Endothelial cell of umbilical vein (primary cell): Measurements from ENCODE around the gene RIPOR3. TPM values are rescaled to one million over a fixed set of nuclear protein-coding genes. Genes with fewer than 3 reads are reported as not detected.
"Not testable (repeated sequence)": the region's sequence is repeated elsewhere in the genome, so short reads cannot be mapped to it uniquely, and the experiment has no call there.

Source experiments
- BruUV-seq: library from RNA; stranded (reverse); fragments of 400-500 nt; replicated peaks from 2 replicates; lab custom pipeline; 2021; lab: Mats Ljungman, UMichigan
- CTCF ChIA-PET: fragments of 300-600, 350-600 bp; sonication (Branson Sonifier 250); formaldehyde crosslinking; loops from one replicate; lab custom pipeline; 2021; ENCODE audit warnings: antibody characterized with exemption, inconsistent platforms; lab: Charles Lee
- POLR2A ChIA-PET: fragments of 300-600, 350-600 bp; sonication (Branson Sonifier 250); formaldehyde crosslinking; loops from one replicate; lab custom pipeline; 2021; ENCODE audit warnings: antibody characterized with exemption, inconsistent platforms; lab: Charles Lee
- DNase-seq: peaks from one replicate; pipeline ENCODE4 v3.0.0-alpha.2; 2011; ENCODE audit warnings: low read depth, low spot score
- FAIRE-seq: peaks from 2 replicates; lab custom pipeline; 2011; peaks lifted over from hg19 to GRCh38; lab: Jason Lieb, UNC
- H2AFZ ChIP-seq: 2 replicates; pipeline ENCODE4 v1.6.0; 2012; ENCODE audit warnings: low read depth, low read length, control low read depth, inconsistent platforms
- H3K27ac ChIP-seq: 2 replicates; pipeline ENCODE4 v1.5.1; 2011; ENCODE audit warnings: low read depth, mild to moderate bottlenecking, control low read depth, low read length, moderate library complexity; ENCODE audit not compliant: insufficient read depth
- H3K27me3 ChIP-seq, 2 experiments: 2 replicates each; pipeline versions ENCODE4 v1.6.0 to v1.6.1; 2011; ENCODE audit warnings: low read length in 2 of 2, mixed read lengths in 1 of 2; ENCODE audit not compliant: control insufficient read depth in 2 of 2, insufficient read depth in 2 of 2
- H3K36me3 ChIP-seq, 2 experiments: 2 replicates in 1 of 2; 3 replicates in 1 of 2; pipeline ENCODE4 v1.5.1; 2011; ENCODE audit warnings: low read length in 2 of 2, mild to moderate bottlenecking in 1 of 2, moderate library complexity in 1 of 2; ENCODE audit not compliant: control insufficient read depth in 2 of 2, insufficient read depth in 2 of 2; ENCODE audit errors: extremely low read depth in 1 of 2
- H3K4me1 ChIP-seq: 3 replicates; pipeline ENCODE4 v1.5.1; 2011; ENCODE audit warnings: mild to moderate bottlenecking, low read length; ENCODE audit not compliant: control insufficient read depth, insufficient read depth; ENCODE audit errors: extremely low read depth
- H3K4me2 ChIP-seq: 2 replicates; pipeline ENCODE4 v1.6.1; 2011; ENCODE audit warnings: low read length, control low read depth, mixed read lengths; ENCODE audit not compliant: insufficient read depth
- H3K4me3 ChIP-seq, 3 experiments: fragments of 200-600 bp in 1 of 3; sonication (generic), shearing (Covaris generic) in 1 of 3; replicated peaks in 1 of 3; 2 replicates each; pipeline ENCODE4 v1.5.1; 2011 to 2016; ENCODE audit warnings: control low read depth in 3 of 3, low read length in 3 of 3, mild to moderate bottlenecking in 2 of 3, inconsistent platforms in 1 of 3, low read depth in 1 of 3, moderate library complexity in 1 of 3; ENCODE audit not compliant: insufficient read depth in 1 of 3
- H3K79me2 ChIP-seq: 2 replicates; pipeline ENCODE4 v1.6.0; 2012; ENCODE audit warnings: low read length, inconsistent platforms; ENCODE audit not compliant: control insufficient read depth, insufficient read depth
- H3K9ac ChIP-seq: replicated peaks from 2 replicates; pipeline ENCODE3; 2011; ENCODE audit warnings: low read length, control low read depth; ENCODE audit not compliant: insufficient read depth; ENCODE audit errors: extremely low read depth
- H3K9me1 ChIP-seq: replicated peaks from 3 replicates; pipeline ENCODE4 v1.6.0; 2011; ENCODE audit warnings: mild to moderate bottlenecking, low read length; ENCODE audit not compliant: control insufficient read depth, insufficient read depth; ENCODE audit errors: extremely low read depth
- H3K9me3 ChIP-seq: replicated peaks from 2 replicates; pipeline ENCODE4 v1.5.1; 2012; ENCODE audit warnings: low read length, inconsistent platforms; ENCODE audit not compliant: control insufficient read depth, insufficient read depth
- H4K20me1 ChIP-seq: replicated peaks from 2 replicates; pipeline ENCODE3; 2011; ENCODE audit warnings: mild to moderate bottlenecking, low read length; ENCODE audit not compliant: control insufficient read depth, insufficient read depth; ENCODE audit errors: extremely low read depth
- CTCF ChIP-seq, 2 donors: IDR thresholded peaks; 1 replicate in 1 of 2; 2 replicates in 1 of 2; pipeline ENCODE4 v1.5.1; 2011; ENCODE audit warnings: low read length in 2 of 2, mild to moderate bottlenecking in 2 of 2, moderate library complexity in 2 of 2, control low read depth in 1 of 2, inconsistent platforms in 1 of 2, low read depth in 1 of 2; ENCODE audit not compliant: insufficient read depth in 1 of 2; ENCODE audit errors: extremely low read depth in 1 of 2
- EZH2 ChIP-seq: IDR thresholded peaks from 2 replicates; pipeline ENCODE4 v1.6.1; 2012; ENCODE audit warnings: borderline replicate concordance, low read depth, mild to moderate bottlenecking, moderate library complexity, low read length, inconsistent platforms; ENCODE audit not compliant: severe bottlenecking
- FOS ChIP-seq: IDR thresholded peaks from 2 replicates; pipeline ENCODE4 v1.6.1; 2011; ENCODE audit warnings: mild to moderate bottlenecking, low read length, moderate library complexity, borderline replicate concordance; ENCODE audit not compliant: insufficient read depth
- GATA2 ChIP-seq: IDR thresholded peaks from 2 replicates; pipeline ENCODE4 v1.7.0; 2011; ENCODE audit warnings: low read depth, mild to moderate bottlenecking, moderate library complexity, mixed read lengths, low read length; ENCODE audit not compliant: insufficient read length, insufficient read depth
- JUN ChIP-seq: IDR thresholded peaks from 2 replicates; pipeline ENCODE4 v1.6.1; 2011; ENCODE audit warnings: borderline replicate concordance, low read depth; ENCODE audit not compliant: insufficient read length, insufficient read depth
- MYC ChIP-seq: IDR thresholded peaks from one replicate; pipeline ENCODE4 v1.6.1; 2011; ENCODE audit warnings: mild to moderate bottlenecking, low read depth, low read length
- POLR2A ChIP-seq: IDR thresholded peaks from 2 replicates; pipeline ENCODE4 v1.6.1; 2012; ENCODE audit warnings: low read depth, mild to moderate bottlenecking, control low read depth, low read length
- POLR2AphosphoS5 ChIP-seq: IDR thresholded peaks from 2 replicates; pipeline ENCODE4 v1.6.1; 2012; ENCODE audit warnings: low read depth, mild to moderate bottlenecking, control low read depth, low read length, moderate library complexity; ENCODE audit not compliant: insufficient read depth
- dilution Hi-C: fragments of 300-500 bp; cut with MboI; formaldehyde crosslinking; loops from one replicate; pipeline ENCODE4 v1.15.0; 2019; ENCODE audit warnings: low sequenced_read_pairs; ENCODE audit not compliant: extremely low pct_ligation_motif_present
- intact Hi-C: fragments of 100-400 bp; cut with micrococcal nuclease; formaldehyde crosslinking; loops from one replicate; pipeline ENCODE4 v1.10.0; 2022
- polyA plus RNA-seq, 4 experiments: library from polyadenylated mRNA; depleted of rRNA in 3 of 4; stranded (reverse) in 3 of 4; unstranded in 1 of 4; fragments of >200 nt; gene quantifications; 2 replicates each; pipeline versions ENCODE4 v1.2.1 to v1.2.3, GENCODE V29; 2011 to 2012; ENCODE audit warnings: missing spikeins in 1 of 4
- total RNA-seq: library from RNA; stranded (reverse); gene quantifications from 2 replicates; pipeline ENCODE4 v1.2.3, GENCODE V29; 2021

Gene RIPOR3
- total and polyA plus RNA-seq, 2 donors (not counting 3 experiments of a cell fraction or from before 2014, with no cell fraction given): not detected

GRCh38 chr20:50569487-50569863, 121.9 kb downstream of the RIPOR3 start:
- dilution Hi-C loops, H3K27ac ChIP-seq, H3K27me3 ChIP-seq, H3K4me3 ChIP-seq, H3K4me2 ChIP-seq, POLR2A ChIA-PET, DNase-seq, H2AFZ ChIP-seq, H3K9me3 ChIP-seq, intact Hi-C loops, BruUV-seq, H3K9ac ChIP-seq, H3K9me1 ChIP-seq, H4K20me1 ChIP-seq: not testable (repeated sequence)
- Histone ChIP-seq H3K36me3 (peaks cover 10 to 25% of the 10 kb centered on the region in 2 experiments), H3K79me2 (peaks cover 70% of the 10 kb centered on the region), H3K4me1 (peaks cover 40% of the 10 kb centered on the region)
- CTCF ChIA-PET: interaction anchor here (1.5 to 9.0 kb wide), 2 partner anchors 19 to 56 kb away, joined by 3 to 133 read pairs; partner anchors contain the start of gene PTPN1
- peak; percentile 55 for FAIRE-seq

GRCh38 chr20:50568549-50568942, 122.8 kb downstream of the RIPOR3 start:
- TF ChIP-seq MYC: no peak
- TF ChIP-seq CTCF (IDR thresholded peaks at IDR 0.05; ENCODE audit: extremely low read depth in 1 of 2, insufficient read depth in 1 of 2, low read depth in 1 of 2, low read length in 2 of 2): no peak
- TF ChIP-seq POLR2A: no peak
- TF ChIP-seq EZH2: no peak
- no peak for TF ChIP-seq JUN
- no peak for TF ChIP-seq POLR2AphosphoS5
- no peak for TF ChIP-seq GATA2
- no peak for TF ChIP-seq FOS
- dilution Hi-C loops (no loop called here), intact Hi-C loops (no loop called here)
- peaks cover 37% of the 10 kb centered on the region for H3K4me1 ChIP-seq
- DNase-seq: no peak
- BruUV-seq: no TSS peak
- H3K27ac ChIP-seq: no peak overlapping the region
- H3K27me3 ChIP-seq: no peaks in the 10 kb centered on the region
- H2AFZ ChIP-seq: no peak overlapping the region
- POLR2A ChIA-PET: no interaction called here
- no peaks in the 10 kb centered on the region for H3K9me3 ChIP-seq
- peaks cover 69% of the 10 kb centered on the region for H3K79me2 ChIP-seq
- H3K4me2 ChIP-seq: no peak overlapping the region
- H3K9me1 ChIP-seq: no peaks in the 10 kb centered on the region
- CTCF ChIA-PET: interaction anchor here (9.0 kb wide), 1 partner anchor 55 kb away, joined by 133 read pairs; the partner anchor contains the start of gene PTPN1
- H3K4me3 ChIP-seq: no peak overlapping the region
- H4K20me1 ChIP-seq: no peaks in the 10 kb centered on the region
- no peak overlapping the region for H3K9ac ChIP-seq
- H3K36me3 ChIP-seq: peaks cover 10 to 22% of the 10 kb centered on the region in 2 experiments
- FAIRE-seq: no peak
